ENCODE data around the gene MIAT.
A peak's percentile ranks its signal among the peaks of the same experiment; 100 is the strongest.
"Not testable (repeated sequence)": the region's sequence is repeated elsewhere in the genome, so short reads cannot be mapped to it uniquely, and the experiment has no call there.

Gene MIAT

GRCh38 chr22:26701323-26701722 lies 43.9 kb downstream of the MIAT start:
- DNase-seq: no peak

DNA sequence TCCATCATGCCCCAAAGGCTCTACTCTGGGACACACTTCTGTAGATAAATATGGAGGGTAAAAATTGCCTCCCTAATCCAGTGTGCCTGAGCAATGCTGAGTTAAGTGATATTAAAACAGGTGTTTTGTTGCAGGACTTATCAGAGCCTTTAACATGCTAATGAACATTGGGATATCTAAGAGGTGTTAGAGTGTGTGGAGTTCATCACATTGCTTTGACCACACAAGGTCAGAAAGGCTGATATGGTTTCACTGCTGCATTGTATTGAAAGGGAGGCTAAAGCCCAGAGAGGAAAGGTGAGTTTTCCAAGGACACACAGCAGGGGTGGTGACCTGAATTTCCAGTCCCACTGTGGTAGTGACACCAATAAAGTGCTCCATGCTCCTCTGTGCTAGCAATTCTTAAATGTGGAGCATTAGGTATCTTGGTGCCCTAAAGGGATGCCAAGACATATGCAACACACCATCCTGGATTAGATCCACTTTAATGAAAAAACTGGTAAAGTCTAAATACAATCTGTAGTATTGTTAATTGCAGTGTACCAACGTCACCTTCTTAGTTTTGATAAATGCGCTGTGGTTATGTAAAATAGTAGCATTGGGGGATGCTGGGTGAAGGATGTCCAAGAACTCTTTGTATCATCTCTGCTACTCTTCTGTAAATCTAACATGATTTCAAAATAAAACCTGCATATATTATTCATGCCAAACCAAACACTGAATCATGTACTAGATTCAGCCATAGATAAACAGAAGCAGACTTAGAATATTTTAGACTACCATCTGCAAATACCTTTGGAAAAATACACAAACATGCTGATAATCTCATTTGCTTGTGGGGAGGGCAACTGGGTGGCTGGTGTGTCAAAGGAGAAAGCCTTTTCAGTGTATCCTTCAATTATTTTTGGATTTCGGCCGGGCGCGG lies 45.8 kb downstream of the MIAT start:
- DNase-seq: no peak

GRCh38 chr22:26705379-26705778 lies 48.0 kb downstream of the MIAT start:
- not testable (repeated sequence) for DNase-seq

DNA sequence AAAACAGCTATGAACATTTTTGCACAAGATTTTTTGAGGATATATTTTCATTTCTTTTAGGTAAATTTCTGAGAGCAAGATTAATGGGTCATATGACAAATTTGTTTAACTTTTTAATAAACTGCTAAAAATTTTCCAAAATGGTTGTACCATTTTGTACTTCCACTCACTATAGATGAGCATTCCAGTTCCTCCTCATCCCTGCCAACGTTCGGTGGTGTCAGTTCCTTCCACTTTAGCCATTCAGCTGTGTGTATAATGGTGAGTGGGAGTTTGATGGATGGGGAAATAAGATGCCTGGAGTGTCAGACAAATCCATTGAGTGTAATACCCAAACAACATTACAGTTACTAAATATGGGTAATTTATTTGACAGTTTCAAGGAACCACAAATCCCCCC lies 49.7 kb downstream of the MIAT start:
- DNase-seq: no peak

GRCh38 chr22:26707581-26707980 lies 50.2 kb downstream of the MIAT start:
- peak; percentile 13 for DNase-seq

DNA sequence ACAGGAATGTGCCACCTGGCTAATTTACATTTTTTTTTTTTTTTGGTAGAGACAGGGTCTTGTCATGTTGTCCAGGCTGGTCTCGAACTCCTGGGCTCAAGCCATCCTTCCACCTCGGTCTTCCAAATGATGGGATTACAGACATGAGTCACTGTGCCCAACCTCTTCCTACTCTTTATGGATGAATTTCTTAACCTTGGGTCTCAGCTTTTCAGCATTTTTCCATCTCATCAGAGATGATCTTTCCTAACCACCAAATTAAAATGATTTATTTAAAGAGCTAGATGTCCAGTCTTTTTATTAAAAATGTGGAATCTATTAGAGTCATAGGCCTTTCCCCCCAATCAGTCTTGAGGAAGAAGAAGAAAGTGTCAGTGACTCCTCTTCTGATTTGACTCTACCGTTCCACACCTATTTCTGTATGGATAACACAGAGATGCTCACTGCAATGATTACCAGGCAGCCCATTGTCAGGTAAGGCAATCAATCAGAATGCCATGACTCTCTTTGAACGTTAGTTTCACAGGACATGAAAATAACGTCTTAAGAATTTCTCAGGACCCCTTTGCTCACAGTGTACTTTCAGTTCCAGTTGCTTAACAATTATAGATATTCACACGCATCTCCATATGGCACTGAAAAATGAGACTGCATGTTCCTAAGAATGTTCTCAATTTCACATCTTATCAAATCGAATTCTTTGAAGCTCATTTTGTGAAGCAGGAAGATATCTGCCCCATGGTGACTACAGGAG lies 51.0 kb downstream of the MIAT start:
- no peak for DNase-seq

GRCh38 chr22:26709617-26710390 lies 52.4 kb downstream of the MIAT start:
- DNase-seq: no peak

- DNase-seq: no peak
Measured at GRCh38 chr22:26711205-26711963, 54.0 kb downstream of the MIAT start.

DNA sequence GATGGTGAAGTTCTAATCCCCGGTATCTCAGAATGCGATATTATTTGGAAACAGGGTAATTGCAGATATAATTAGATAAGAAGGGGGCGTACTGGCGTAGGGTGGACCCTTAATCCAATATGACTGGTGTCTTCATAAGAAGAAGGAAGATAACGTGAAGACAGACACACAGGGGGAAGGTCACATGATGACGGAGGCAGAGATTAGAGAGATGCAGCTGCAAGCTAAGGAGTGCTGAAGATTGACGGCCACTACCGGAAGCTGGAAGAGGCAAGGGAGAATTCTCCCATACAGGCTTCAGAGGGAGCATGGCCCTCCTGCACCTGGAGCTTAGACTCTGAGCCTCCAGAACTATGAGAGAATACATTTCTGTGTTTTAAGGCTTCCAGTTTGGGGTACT lies 54.8 kb downstream of the MIAT start:
- DNase-seq: no peak

GRCh38 chr22:26713823-26714449 lies 56.5 kb downstream of the MIAT start:
- DNase-seq: no peak

- DNase-seq: no peak
Measured at GRCh38 chr22:26714971-26715370, 57.6 kb downstream of the MIAT start.

DNA sequence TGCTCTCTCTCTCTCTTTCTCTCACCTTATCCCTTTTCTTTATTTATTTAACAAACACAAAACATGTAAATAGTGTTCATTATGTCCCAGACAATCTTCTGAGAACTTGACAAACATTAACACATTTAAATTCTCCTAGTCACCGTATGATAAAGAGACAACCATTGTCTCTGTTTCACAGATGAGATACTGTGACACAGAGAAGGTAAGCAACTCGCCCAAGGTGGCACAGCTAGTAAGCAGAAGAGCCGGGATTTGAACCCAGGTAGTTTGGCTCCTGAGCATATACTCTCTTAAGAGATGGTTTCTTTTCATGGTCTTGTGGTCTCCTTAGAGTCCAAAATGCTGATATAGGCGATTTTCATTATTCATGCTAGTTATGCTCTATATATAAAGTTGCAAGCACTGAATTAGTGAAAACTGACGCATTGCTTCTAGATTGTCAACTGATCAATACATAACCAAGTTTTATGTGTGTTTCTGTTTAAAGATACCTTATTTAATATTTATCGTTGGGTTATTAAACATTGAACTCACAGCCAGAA lies 58.1 kb downstream of the MIAT start:
- no peak for DNase-seq

GRCh38 chr22:26718488-26718887 lies 61.1 kb downstream of the MIAT start:
- DNase-seq: no peak

GRCh38 chr22:26718905-26719304 lies 61.5 kb downstream of the MIAT start:
- DNase-seq: peak; percentile 46

GRCh38 chr22:26722159-26722558 lies 64.8 kb downstream of the MIAT start:
- DNase-seq: no peak

- no peak for DNase-seq
Measured at GRCh38 chr22:26724414-26724813, 67.0 kb downstream of the MIAT start.

- DNase-seq: no peak
Measured at GRCh38 chr22:26725012-26725676, 67.8 kb downstream of the MIAT start.
